Esophagus squamous epithelium (tissue), 5 donors: ENCODE results near the gene NDUFA13. TPM values are rescaled to one million over a fixed set of nuclear protein-coding genes. Genes with fewer than 3 reads are reported as not detected.

Experiments
- DNase-seq: peaks from one replicate; lab custom pipeline; 2025; lab: John Stamatoyannopoulos, UW
- H3K27ac ChIP-seq, 4 donors: fragments of 200-600 bp; sonication (generic); one replicate each; pipeline ENCODE4 v1.5.1; 2016 to 2019; ENCODE audit warnings: mild to moderate bottlenecking in 1 of 4
- H3K27me3 ChIP-seq, 4 donors: fragments of 200-600 bp; sonication (generic); 1 replicate in 3 of 4; 2 replicates in 1 of 4; pipeline versions ENCODE4 v1.5.1 to v1.6.0; 2017 to 2021; ENCODE audit warnings: antibody characterized with exemption in 1 of 4
- H3K36me3 ChIP-seq, 3 donors: fragments of 200-600 bp; sonication (generic); one replicate each; pipeline ENCODE4 v1.5.1; 2016 to 2019
- H3K4me1 ChIP-seq, 3 donors: fragments of 200-600 bp; sonication (generic); one replicate each; pipeline ENCODE4 v1.5.1; 2017 to 2019
- H3K4me3 ChIP-seq, 4 donors: fragments of 200-600 bp; sonication (generic); 1 replicate in 3 of 4; 2 replicates in 1 of 4; pipeline ENCODE4 v1.5.1; 2016 to 2019; ENCODE audit warnings: mild to moderate bottlenecking in 2 of 4, moderate library complexity in 1 of 4
- H3K9me3 ChIP-seq, 3 donors: fragments of 200-600 bp; sonication (generic); one replicate each; pipeline ENCODE4 v1.5.1; 2016 to 2019
- CTCF ChIP-seq, 6 experiments: fragments of 450-650 bp in 4 of 6; fragments of 200-600 bp in 2 of 6; sonication (generic) in 2 of 6; IDR thresholded peaks; one replicate each; pipeline ENCODE4 v1.5.1; 2016 to 2019; ENCODE audit warnings: antibody characterized with exemption in 6 of 6, mild to moderate bottlenecking in 4 of 6, moderate library complexity in 4 of 6
- POLR2A ChIP-seq, 4 donors: fragments of 450-650 bp; IDR thresholded peaks; one replicate each; pipeline ENCODE4 v1.6.1; 2017; ENCODE audit warnings: antibody characterized with exemption in 4 of 4, mild to moderate bottlenecking in 4 of 4, moderate library complexity in 3 of 4
- WGBS, 2 donors: methylation state at CpG; one replicate each; pipeline ENCODE4 v1.1.5; 2018; 5-methylcytosine and 5-hydroxymethylcytosine counted together
- intact Hi-C: fragments of 100-400 bp; cut with DNase I; formaldehyde crosslinking; loops from one replicate; pipeline ENCODE4 v1.15.0; 2022
- total RNA-seq, 4 donors: library from RNA; depleted of rRNA; stranded (reverse); fragments of >200 nt; gene quantifications; one replicate each; pipeline ENCODE4 v1.1.0, GENCODE V29; 2016
- donor health status: DM: yes; HTN: yes; CAD: no.

Gene NDUFA13
- total RNA-seq, 4 donors from 2014 or later: 44.6 to 88.7 (median 56.0) TPM

- no peak overlapping the region for H3K27ac ChIP-seq
- H3K9me3 ChIP-seq: no peaks in the 10 kb centered on the region
- TF ChIP-seq POLR2A (IDR thresholded peaks at IDR 0.05): no peak
- no peak for TF ChIP-seq CTCF (IDR thresholded peaks at IDR 0.05)
- H3K4me3 ChIP-seq: no peak overlapping the region
- H3K27me3 ChIP-seq: peaks cover 0 to 33% (median 0%) of the 10 kb centered on the region in 4 donors
- intact Hi-C loops: no loop called here
- no peak for DNase-seq
- H3K4me1 ChIP-seq: no peaks in the 10 kb centered on the region
- WGBS, 2 donors: 91 to 100% methylated on average over 2 to 7 of the region's 10 CpGs
- no peaks in the 10 kb centered on the region for H3K36me3 ChIP-seq
These were observed 37.6 kb downstream of the NDUFA13 start for GRCh38 chr19:19553670-19554069.

GRCh38 chr19:19554074-19555023 lies 38.3 kb downstream of the NDUFA13 start:
- intact Hi-C loops: no loop called here
- no peak overlapping the region for H3K27ac ChIP-seq
- H3K4me3 ChIP-seq: no peak overlapping the region
- H3K27me3 ChIP-seq: peaks cover 0 to 26% (median 0%) of the 10 kb centered on the region in 4 donors
- no peaks in the 10 kb centered on the region for H3K9me3 ChIP-seq
- no peak for TF ChIP-seq POLR2A (IDR thresholded peaks at IDR 0.05)
- peak; percentile 53 to 70 (median 63) for TF ChIP-seq CTCF (IDR thresholded peaks at IDR 0.05)
- H3K4me1 ChIP-seq: no peaks in the 10 kb centered on the region
- WGBS, 2 donors: 31 to 60% methylated on average over 9 to 24 of the region's 34 CpGs
- no peaks in the 10 kb centered on the region for H3K36me3 ChIP-seq
- no peak for DNase-seq

- H3K4me1 ChIP-seq: no peaks in the 10 kb centered on the region
- H3K4me3 ChIP-seq: no peak overlapping the region
- 89 to 90% methylated on average over 9 to 10 of the region's 15 CpGs for WGBS, 2 donors
- H3K27ac ChIP-seq: no peak overlapping the region
- TF ChIP-seq POLR2A (IDR thresholded peaks at IDR 0.05) (no peak), CTCF (IDR thresholded peaks at IDR 0.05) (no peak)
- intact Hi-C loops: no loop called here
- DNase-seq: no peak
- H3K9me3 ChIP-seq: no peaks in the 10 kb centered on the region
- peaks cover 0 to 7% (median 0%) of the 10 kb centered on the region in 4 donors for H3K27me3 ChIP-seq
- no peaks in the 10 kb centered on the region for H3K36me3 ChIP-seq
These were observed 42.0 kb downstream of the NDUFA13 start for GRCh38 chr19:19558055-19558454.

GRCh38 chr19:19558636-19559035 lies 42.6 kb downstream of the NDUFA13 start:
- Histone ChIP-seq H3K4me3 (no peak overlapping the region), H3K27ac (no peak overlapping the region), H3K4me1 (no peaks in the 10 kb centered on the region), H3K27me3 (peaks cover 0 to 7% (median 0%) of the 10 kb centered on the region in 4 donors), H3K36me3 (no peaks in the 10 kb centered on the region), H3K9me3 (no peaks in the 10 kb centered on the region)
- TF ChIP-seq POLR2A (IDR thresholded peaks at IDR 0.05): no peak
- no peak for TF ChIP-seq CTCF (IDR thresholded peaks at IDR 0.05)
- intact Hi-C loops: no loop called here
- 78 to 85% methylated on average over 6 to 16 of the region's 16 CpGs for WGBS, 2 donors
- DNase-seq: no peak

GRCh38 chr19:19559931-19560330 lies 43.9 kb downstream of the NDUFA13 start:
- no peak for DNase-seq
- WGBS, 2 donors: 66 to 71% methylated on average over 4 of the region's 4 CpGs
- Histone ChIP-seq H3K27ac (no peak overlapping the region), H3K4me1 (no peaks in the 10 kb centered on the region), H3K36me3 (no peaks in the 10 kb centered on the region), H3K4me3 (no peak overlapping the region), H3K9me3 (no peaks in the 10 kb centered on the region), H3K27me3 (peaks cover 0 to 1% (median 0%) of the 10 kb centered on the region in 4 donors)
- no peak for TF ChIP-seq CTCF (IDR thresholded peaks at IDR 0.05)
- TF ChIP-seq POLR2A (IDR thresholded peaks at IDR 0.05): no peak
- intact Hi-C loops: no loop called here
